HEK293 (cell line): ENCODE measurements around the gene ARFGEF2.
A peak's percentile ranks its signal among the peaks of the same experiment; 100 is the strongest.

ENCODE experiments used
- HOXA7 ChIP-seq: sonication (generic); formaldehyde crosslinking; IDR thresholded peaks from 2 replicates; pipeline ENCODE4 v1.8.1; 2022; ENCODE audit warnings: missing genetic modification reagents, borderline replicate concordance
- KLF1 ChIP-seq: fragments of 450-650 bp; formaldehyde crosslinking; IDR thresholded peaks from 2 replicates; pipeline ENCODE4 v1.5.1; 2016; ENCODE audit warnings: missing biosample characterization, missing genetic modification characterization
- KLF10 ChIP-seq: fragments of 450-650 bp; IDR thresholded peaks from 2 replicates; pipeline ENCODE4 v1.5.1; 2018; ENCODE audit warnings: missing biosample characterization, mild to moderate bottlenecking, missing genetic modification characterization
- TRIM28 ChIP-seq: IDR thresholded peaks from 2 replicates; pipeline ENCODE4 v1.6.1; 2011; ENCODE audit warnings: low read length, control low read depth, borderline replicate concordance
- ZFP3 ChIP-seq: fragments of 450-650 bp; formaldehyde crosslinking; IDR thresholded peaks from 2 replicates; pipeline ENCODE4 v1.5.1; 2016; ENCODE audit warnings: low read depth, missing biosample characterization, missing genetic modification characterization
- ZFP41 ChIP-seq: fragments of 450-650 bp; formaldehyde crosslinking; IDR thresholded peaks from 2 replicates; pipeline ENCODE4 v1.5.1; 2016; ENCODE audit warnings: missing biosample characterization, missing genetic modification characterization, borderline replicate concordance
- ZNF114 ChIP-seq: fragments of 450-650 bp; formaldehyde crosslinking; IDR thresholded peaks from 2 replicates; pipeline ENCODE4 v1.5.0; 2017; ENCODE audit warnings: missing biosample characterization, missing genetic modification characterization
- ZNF214 ChIP-seq: fragments of 450-650 bp; formaldehyde crosslinking; IDR thresholded peaks from 2 replicates; pipeline ENCODE4 v1.5.1; 2017; ENCODE audit warnings: missing biosample characterization, mild to moderate bottlenecking, missing genetic modification characterization, borderline replicate concordance
- ZNF239 ChIP-seq: fragments of 450-650 bp; formaldehyde crosslinking; IDR thresholded peaks from 2 replicates; pipeline ENCODE4 v1.5.1; 2016; ENCODE audit warnings: missing biosample characterization, missing genetic modification characterization
- ZNF266 ChIP-seq: fragments of 450-650 bp; formaldehyde crosslinking; IDR thresholded peaks from 2 replicates; pipeline ENCODE4 v1.5.1; 2016; ENCODE audit warnings: missing biosample characterization, missing genetic modification characterization, low read depth
- ZNF311 ChIP-seq: fragments of 450-650 bp; formaldehyde crosslinking; IDR thresholded peaks from 2 replicates; pipeline ENCODE4 v1.5.1; 2017; ENCODE audit warnings: missing biosample characterization, missing genetic modification characterization, borderline replicate concordance
- ZNF501 ChIP-seq: fragments of 450-650 bp; formaldehyde crosslinking; IDR thresholded peaks from 2 replicates; pipeline ENCODE4 v1.5.1; 2016; ENCODE audit warnings: missing biosample characterization, missing genetic modification characterization
- ZNF529 ChIP-seq: fragments of 450-650 bp; formaldehyde crosslinking; IDR thresholded peaks from 2 replicates; pipeline ENCODE4 v1.5.1; 2017; ENCODE audit warnings: missing genetic modification characterization, missing biosample characterization; ENCODE audit not compliant: insufficient replicate concordance
- ZNF561 ChIP-seq: fragments of 450-650 bp; IDR thresholded peaks from 2 replicates; pipeline ENCODE4 v1.5.1; 2018; ENCODE audit warnings: missing biosample characterization, missing genetic modification characterization, borderline replicate concordance
- ZNF585B ChIP-seq: fragments of 450-650 bp; formaldehyde crosslinking; IDR thresholded peaks from 2 replicates; pipeline ENCODE4 v1.5.1; 2016; ENCODE audit warnings: missing biosample characterization, missing genetic modification characterization
- ZNF600 ChIP-seq: fragments of 450-650 bp; formaldehyde crosslinking; IDR thresholded peaks from 2 replicates; pipeline ENCODE4 v1.5.1; 2016; ENCODE audit warnings: missing biosample characterization, missing genetic modification characterization
- ZNF660 ChIP-seq: fragments of 450-650 bp; IDR thresholded peaks from 2 replicates; pipeline ENCODE4 v1.5.1; 2018; ENCODE audit warnings: missing biosample characterization, mild to moderate bottlenecking, missing genetic modification characterization
- ZNF664 ChIP-seq: fragments of 450-650 bp; formaldehyde crosslinking; IDR thresholded peaks from 2 replicates; pipeline ENCODE4 v1.5.1; 2016; ENCODE audit warnings: missing biosample characterization, missing genetic modification characterization
- ZSCAN16 ChIP-seq: fragments of 450-650 bp; formaldehyde crosslinking; IDR thresholded peaks from 2 replicates; pipeline ENCODE4 v1.5.1; 2016; ENCODE audit warnings: missing biosample characterization, missing genetic modification characterization
- TF ChIP-seq, protein P1 (sequence below): fragments of 450-650 bp; formaldehyde crosslinking; IDR thresholded peaks from 2 replicates; pipeline ENCODE4 v1.5.1; 2017; ENCODE audit warnings: missing biosample characterization, missing genetic modification characterization
- TF ChIP-seq, protein P2 (sequence below): fragments of 450-650 bp; formaldehyde crosslinking; IDR thresholded peaks from 2 replicates; pipeline ENCODE4 v1.5.1; 2016; ENCODE audit warnings: missing biosample characterization, missing genetic modification characterization
- TF ChIP-seq, protein P3 (sequence below): IDR thresholded peaks from 2 replicates; pipeline ENCODE4 v1.6.1; 2011; ENCODE audit warnings: mild to moderate bottlenecking, low read depth, low read length, borderline replicate concordance
- TF ChIP-seq, protein P4 (sequence below): fragments of 450-650 bp; formaldehyde crosslinking; IDR thresholded peaks from 2 replicates; pipeline ENCODE4 v1.5.1; 2017; ENCODE audit warnings: missing biosample characterization, missing genetic modification characterization
- TF ChIP-seq, protein P5 (sequence below): fragments of 450-650 bp; formaldehyde crosslinking; IDR thresholded peaks from 2 replicates; pipeline ENCODE4 v1.5.1; 2016; ENCODE audit warnings: missing biosample characterization, missing genetic modification characterization
- TF ChIP-seq, protein P6 (sequence below): fragments of 450-650 bp; formaldehyde crosslinking; IDR thresholded peaks from 2 replicates; pipeline ENCODE4 v1.5.1; 2017; ENCODE audit warnings: missing biosample characterization, missing genetic modification characterization
- TF ChIP-seq, protein P7 (sequence below): fragments of 450-650 bp; formaldehyde crosslinking; IDR thresholded peaks from 2 replicates; pipeline ENCODE4 v1.5.1; 2016; ENCODE audit warnings: missing biosample characterization, missing genetic modification characterization

Gene ARFGEF2

DNA sequence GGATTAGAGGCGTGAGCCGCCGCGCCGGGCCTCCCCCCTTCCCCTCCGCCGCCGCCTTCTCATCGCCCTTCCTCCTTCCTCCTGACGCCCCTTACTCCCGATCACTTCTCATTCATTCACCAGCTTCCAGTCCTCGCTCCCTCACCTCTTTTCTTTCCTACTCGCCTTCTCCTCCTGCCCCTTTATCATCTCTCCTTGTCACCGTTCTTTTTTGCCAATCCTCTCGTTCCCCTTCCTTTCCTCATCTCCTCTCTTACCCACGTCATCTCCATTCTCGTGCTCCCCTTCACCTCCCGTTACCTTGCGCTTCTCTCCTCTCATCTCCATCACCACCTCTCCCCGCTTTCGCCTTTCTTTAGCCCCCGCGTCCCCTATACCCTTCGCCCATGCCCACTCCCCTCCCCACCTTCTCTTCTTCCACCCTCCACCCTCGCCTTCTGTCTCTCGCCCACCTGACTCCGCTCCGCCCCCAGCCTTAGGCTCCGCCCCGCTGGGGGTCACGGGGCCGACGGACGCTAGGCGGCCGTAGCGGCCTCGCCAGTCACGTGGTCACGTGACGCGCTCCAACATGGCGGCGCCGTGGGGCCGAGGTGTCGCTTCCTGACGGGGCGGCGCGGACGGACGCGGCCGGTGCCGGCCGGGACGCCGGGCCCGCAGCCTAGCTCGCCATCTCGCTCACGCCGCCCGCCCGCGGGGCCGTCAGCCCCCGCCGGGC lies at the start of gene ARFGEF2 (continued):
- TF ChIP-seq, protein P1, sequence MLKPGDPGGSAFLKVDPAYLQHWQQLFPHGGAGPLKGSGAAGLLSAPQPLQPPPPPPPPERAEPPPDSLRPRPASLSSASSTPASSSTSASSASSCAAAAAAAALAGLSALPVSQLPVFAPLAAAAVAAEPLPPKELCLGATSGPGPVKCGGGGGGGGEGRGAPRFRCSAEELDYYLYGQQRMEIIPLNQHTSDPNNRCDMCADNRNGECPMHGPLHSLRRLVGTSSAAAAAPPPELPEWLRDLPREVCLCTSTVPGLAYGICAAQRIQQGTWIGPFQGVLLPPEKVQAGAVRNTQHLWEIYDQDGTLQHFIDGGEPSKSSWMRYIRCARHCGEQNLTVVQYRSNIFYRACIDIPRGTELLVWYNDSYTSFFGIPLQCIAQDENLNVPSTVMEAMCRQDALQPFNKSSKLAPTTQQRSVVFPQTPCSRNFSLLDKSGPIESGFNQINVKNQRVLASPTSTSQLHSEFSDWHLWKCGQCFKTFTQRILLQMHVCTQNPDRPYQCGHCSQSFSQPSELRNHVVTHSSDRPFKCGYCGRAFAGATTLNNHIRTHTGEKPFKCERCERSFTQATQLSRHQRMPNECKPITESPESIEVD (tag by site-specific recombination), result no peak
- no peak for TF ChIP-seq ZNF214 (tag by site-specific recombination)
- no peak; the same call in 1 of the 2 replicates for TF ChIP-seq ZNF239 (tag by site-specific recombination)
- TF ChIP-seq ZNF311 (tag by site-specific recombination), result no peak
- no peak for TF ChIP-seq KLF10 (tag by site-specific recombination)
- TF ChIP-seq ZFP41 (tag by site-specific recombination), result no peak
- TF ChIP-seq, protein P2, sequence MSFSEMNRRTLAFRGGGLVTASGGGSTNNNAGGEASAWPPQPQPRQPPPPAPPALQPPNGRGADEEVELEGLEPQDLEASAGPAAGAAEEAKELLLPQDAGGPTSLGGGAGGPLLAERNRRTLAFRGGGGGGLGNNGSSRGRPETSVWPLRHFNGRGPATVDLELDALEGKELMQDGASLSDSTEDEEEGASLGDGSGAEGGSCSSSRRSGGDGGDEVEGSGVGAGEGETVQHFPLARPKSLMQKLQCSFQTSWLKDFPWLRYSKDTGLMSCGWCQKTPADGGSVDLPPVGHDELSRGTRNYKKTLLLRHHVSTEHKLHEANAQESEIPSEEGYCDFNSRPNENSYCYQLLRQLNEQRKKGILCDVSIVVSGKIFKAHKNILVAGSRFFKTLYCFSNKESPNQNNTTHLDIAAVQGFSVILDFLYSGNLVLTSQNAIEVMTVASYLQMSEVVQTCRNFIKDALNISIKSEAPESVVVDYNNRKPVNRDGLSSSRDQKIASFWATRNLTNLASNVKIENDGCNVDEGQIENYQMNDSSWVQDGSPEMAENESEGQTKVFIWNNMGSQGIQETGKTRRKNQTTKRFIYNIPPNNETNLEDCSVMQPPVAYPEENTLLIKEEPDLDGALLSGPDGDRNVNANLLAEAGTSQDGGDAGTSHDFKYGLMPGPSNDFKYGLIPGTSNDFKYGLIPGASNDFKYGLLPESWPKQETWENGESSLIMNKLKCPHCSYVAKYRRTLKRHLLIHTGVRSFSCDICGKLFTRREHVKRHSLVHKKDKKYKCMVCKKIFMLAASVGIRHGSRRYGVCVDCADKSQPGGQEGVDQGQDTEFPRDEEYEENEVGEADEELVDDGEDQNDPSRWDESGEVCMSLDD (tag by site-specific recombination), result peak; percentile 94
- no peak for TF ChIP-seq ZNF529 (tag by site-specific recombination)
- TF ChIP-seq ZNF664 (tag by site-specific recombination), result peak; percentile 24; the same call in 1 of the 2 replicates
- TF ChIP-seq ZNF561 (tag by site-specific recombination), result peak; percentile 82; the same call in 1 of the 2 replicates
- no peak for TF ChIP-seq ZNF114 (tag by site-specific recombination)
- peak; percentile 80 for TF ChIP-seq ZNF600 (tag by site-specific recombination)
- peak; percentile 71; the same call in 1 of the 2 replicates for TF ChIP-seq ZNF501
- TF ChIP-seq, protein P3, sequence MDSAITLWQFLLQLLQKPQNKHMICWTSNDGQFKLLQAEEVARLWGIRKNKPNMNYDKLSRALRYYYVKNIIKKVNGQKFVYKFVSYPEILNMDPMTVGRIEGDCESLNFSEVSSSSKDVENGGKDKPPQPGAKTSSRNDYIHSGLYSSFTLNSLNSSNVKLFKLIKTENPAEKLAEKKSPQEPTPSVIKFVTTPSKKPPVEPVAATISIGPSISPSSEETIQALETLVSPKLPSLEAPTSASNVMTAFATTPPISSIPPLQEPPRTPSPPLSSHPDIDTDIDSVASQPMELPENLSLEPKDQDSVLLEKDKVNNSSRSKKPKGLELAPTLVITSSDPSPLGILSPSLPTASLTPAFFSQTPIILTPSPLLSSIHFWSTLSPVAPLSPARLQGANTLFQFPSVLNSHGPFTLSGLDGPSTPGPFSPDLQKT, result no peak
- no peak for TF ChIP-seq ZNF660 (tag by site-specific recombination)
- peak; percentile 88 for TF ChIP-seq KLF1 (tag by site-specific recombination)
- TF ChIP-seq, protein P4, sequence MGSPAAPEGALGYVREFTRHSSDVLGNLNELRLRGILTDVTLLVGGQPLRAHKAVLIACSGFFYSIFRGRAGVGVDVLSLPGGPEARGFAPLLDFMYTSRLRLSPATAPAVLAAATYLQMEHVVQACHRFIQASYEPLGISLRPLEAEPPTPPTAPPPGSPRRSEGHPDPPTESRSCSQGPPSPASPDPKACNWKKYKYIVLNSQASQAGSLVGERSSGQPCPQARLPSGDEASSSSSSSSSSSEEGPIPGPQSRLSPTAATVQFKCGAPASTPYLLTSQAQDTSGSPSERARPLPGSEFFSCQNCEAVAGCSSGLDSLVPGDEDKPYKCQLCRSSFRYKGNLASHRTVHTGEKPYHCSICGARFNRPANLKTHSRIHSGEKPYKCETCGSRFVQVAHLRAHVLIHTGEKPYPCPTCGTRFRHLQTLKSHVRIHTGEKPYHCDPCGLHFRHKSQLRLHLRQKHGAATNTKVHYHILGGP (tag by site-specific recombination), result no peak; the same call in 1 of the 2 replicates
- TF ChIP-seq ZNF266 (tag by site-specific recombination), result no peak
- TF ChIP-seq, protein P5, sequence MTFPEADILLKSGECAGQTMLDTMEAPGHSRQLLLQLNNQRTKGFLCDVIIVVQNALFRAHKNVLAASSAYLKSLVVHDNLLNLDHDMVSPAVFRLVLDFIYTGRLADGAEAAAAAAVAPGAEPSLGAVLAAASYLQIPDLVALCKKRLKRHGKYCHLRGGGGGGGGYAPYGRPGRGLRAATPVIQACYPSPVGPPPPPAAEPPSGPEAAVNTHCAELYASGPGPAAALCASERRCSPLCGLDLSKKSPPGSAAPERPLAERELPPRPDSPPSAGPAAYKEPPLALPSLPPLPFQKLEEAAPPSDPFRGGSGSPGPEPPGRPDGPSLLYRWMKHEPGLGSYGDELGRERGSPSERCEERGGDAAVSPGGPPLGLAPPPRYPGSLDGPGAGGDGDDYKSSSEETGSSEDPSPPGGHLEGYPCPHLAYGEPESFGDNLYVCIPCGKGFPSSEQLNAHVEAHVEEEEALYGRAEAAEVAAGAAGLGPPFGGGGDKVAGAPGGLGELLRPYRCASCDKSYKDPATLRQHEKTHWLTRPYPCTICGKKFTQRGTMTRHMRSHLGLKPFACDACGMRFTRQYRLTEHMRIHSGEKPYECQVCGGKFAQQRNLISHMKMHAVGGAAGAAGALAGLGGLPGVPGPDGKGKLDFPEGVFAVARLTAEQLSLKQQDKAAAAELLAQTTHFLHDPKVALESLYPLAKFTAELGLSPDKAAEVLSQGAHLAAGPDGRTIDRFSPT (tag by site-specific recombination), result peak; percentile 97
- no peak for TF ChIP-seq TRIM28
- TF ChIP-seq, protein P6, sequence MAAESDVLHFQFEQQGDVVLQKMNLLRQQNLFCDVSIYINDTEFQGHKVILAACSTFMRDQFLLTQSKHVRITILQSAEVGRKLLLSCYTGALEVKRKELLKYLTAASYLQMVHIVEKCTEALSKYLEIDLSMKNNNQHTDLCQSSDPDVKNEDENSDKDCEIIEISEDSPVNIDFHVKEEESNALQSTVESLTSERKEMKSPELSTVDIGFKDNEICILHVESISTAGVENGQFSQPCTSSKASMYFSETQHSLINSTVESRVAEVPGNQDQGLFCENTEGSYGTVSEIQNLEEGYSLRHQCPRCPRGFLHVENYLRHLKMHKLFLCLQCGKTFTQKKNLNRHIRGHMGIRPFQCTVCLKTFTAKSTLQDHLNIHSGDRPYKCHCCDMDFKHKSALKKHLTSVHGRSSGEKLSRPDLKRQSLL, result no peak
- TF ChIP-seq ZSCAN16 (tag by site-specific recombination), result no peak
- TF ChIP-seq, protein P7, sequence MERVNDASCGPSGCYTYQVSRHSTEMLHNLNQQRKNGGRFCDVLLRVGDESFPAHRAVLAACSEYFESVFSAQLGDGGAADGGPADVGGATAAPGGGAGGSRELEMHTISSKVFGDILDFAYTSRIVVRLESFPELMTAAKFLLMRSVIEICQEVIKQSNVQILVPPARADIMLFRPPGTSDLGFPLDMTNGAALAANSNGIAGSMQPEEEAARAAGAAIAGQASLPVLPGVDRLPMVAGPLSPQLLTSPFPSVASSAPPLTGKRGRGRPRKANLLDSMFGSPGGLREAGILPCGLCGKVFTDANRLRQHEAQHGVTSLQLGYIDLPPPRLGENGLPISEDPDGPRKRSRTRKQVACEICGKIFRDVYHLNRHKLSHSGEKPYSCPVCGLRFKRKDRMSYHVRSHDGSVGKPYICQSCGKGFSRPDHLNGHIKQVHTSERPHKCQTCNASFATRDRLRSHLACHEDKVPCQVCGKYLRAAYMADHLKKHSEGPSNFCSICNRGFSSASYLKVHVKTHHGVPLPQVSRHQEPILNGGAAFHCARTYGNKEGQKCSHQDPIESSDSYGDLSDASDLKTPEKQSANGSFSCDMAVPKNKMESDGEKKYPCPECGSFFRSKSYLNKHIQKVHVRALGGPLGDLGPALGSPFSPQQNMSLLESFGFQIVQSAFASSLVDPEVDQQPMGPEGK (tag by site-specific recombination), result peak; percentile 99
- TF ChIP-seq ZNF585B (tag by site-specific recombination), result no peak
- TF ChIP-seq HOXA7 (CRISPR knock-in tag), result no peak
- no peak for TF ChIP-seq ZFP3 (tag by site-specific recombination)
